ENCODE measurements around the gene TSPAN11. TPM values are rescaled to one million over a fixed set of nuclear protein-coding genes. Genes with fewer than 3 reads are reported as not detected.

The TSPAN11 gene
- total and polyA plus RNA-seq, 2 experiments from 2014 or later = 2.1 to 6.0 TPM

DNA sequence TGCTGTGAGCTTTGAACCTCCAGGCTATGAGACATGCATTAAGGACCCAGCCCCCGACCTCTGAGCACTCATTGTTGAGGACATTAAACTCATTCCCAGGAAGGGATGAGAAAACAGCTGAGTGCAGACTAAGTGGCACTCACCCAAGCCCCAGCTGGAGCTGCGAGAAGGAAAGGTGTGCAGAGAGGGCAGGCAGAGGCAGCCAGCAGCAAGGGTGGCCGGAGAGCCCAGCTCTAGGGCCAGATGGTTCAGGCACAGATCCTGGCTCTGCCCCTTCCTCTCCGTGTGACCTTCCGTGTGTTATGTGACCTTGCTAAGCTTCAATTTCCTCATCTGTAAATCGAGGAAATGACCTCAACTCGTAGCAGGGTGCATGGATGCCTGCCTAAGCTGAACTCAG, 3.7 kb downstream of the TSPAN11 start:
- Histone ChIP-seq H3F3A (replicated peaks; ENCODE audit: low read depth) (no peaks in the 10 kb centered on the region), H3K79me2 (replicated peaks; ENCODE audit: insufficient read depth) (no peaks in the 10 kb centered on the region), H3K4me3 (no peak overlapping the region), H2AFZ (no peak overlapping the region), H3K4me1 (ENCODE audit: insufficient read depth) (peaks cover 13% of the 10 kb centered on the region), H3K27ac (ENCODE audit: low read depth) (no peak overlapping the region), H3K36me3 (ENCODE audit: insufficient read depth) (no peaks in the 10 kb centered on the region; the same call in 1 of the 2 replicates), H3K9me2 (ENCODE audit: insufficient read depth) (0 out of 2 replicates have a peak, but pooled peaks cover 3% of the 10 kb centered on the region), H4K20me1 (replicated peaks; ENCODE audit: insufficient read depth) (0 out of 2 replicates have a peak, but pooled peaks cover 7% of the 10 kb centered on the region), H3K4me2 (no peak overlapping the region), H3K27me3 (ENCODE audit: insufficient read depth) (peaks cover 29% of the 10 kb centered on the region)
- DNase-seq (ENCODE audit: low spot score) (no peak), ATAC-seq (no peak)
- H3K9me3 Mint-ChIP-seq = peaks cover 11% of the 10 kb centered on the region; the same call in 2 of the 3 replicates
- no peak overlapping the region for H3K27ac Mint-ChIP-seq
- no peak for TF ChIP-seq ZNF114 (CRISPR knock-in tag; IDR thresholded peaks at IDR 0.05)
- H3K4me1 Mint-ChIP-seq = peaks cover 39% of the 10 kb centered on the region
- H3K36me3 Mint-ChIP-seq (ENCODE audit: low read depth) = peaks cover 11% of the 10 kb centered on the region; the same call in 2 of the 3 replicates
- no peak overlapping the region for H3K4me3 Mint-ChIP-seq
- peaks cover 26% of the 10 kb centered on the region for H3K27me3 Mint-ChIP-seq (ENCODE audit: insufficient read depth, low read depth, poor library complexity)

DNA sequence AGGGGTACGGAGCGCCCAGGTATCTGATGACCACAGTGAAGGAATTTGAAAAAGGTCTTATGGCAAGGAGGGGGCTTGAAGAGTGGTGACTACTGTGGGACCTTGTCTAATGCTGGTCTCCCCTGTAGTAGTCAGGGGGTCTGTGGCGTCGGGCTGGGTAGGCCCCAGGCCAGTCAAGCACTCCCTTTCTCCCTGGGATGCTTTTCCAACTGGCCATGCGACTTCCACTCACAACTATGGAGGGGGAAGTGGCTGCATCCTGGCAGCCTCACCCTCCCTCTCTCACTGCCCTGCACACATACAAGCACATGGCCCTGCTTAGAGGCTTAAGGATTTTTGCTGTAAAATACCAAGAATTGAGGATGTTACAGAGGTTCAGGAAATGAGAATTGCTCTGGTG, 4.1 kb downstream of the TSPAN11 start:
- Histone ChIP-seq H3K4me2 (no peak overlapping the region), H3K79me2 (replicated peaks; ENCODE audit: insufficient read depth) (no peaks in the 10 kb centered on the region), H3K36me3 (ENCODE audit: insufficient read depth) (no peaks in the 10 kb centered on the region; the same call in 1 of the 2 replicates), H3K4me3 (no peak overlapping the region), H2AFZ (no peak overlapping the region), H4K20me1 (replicated peaks; ENCODE audit: insufficient read depth) (0 out of 2 replicates have a peak, but pooled peaks cover 7% of the 10 kb centered on the region), H3K4me1 (ENCODE audit: insufficient read depth) (peaks cover 9% of the 10 kb centered on the region), H3K27me3 (ENCODE audit: insufficient read depth) (peaks cover 25% of the 10 kb centered on the region), H3K9me2 (ENCODE audit: insufficient read depth) (no peaks in the 10 kb centered on the region), H3K27ac (ENCODE audit: low read depth) (no peak overlapping the region), H3F3A (replicated peaks; ENCODE audit: low read depth) (no peaks in the 10 kb centered on the region)
- H3K4me3 Mint-ChIP-seq = no peak overlapping the region
- peaks cover 22% of the 10 kb centered on the region for H3K27me3 Mint-ChIP-seq (ENCODE audit: insufficient read depth, low read depth, poor library complexity)
- H3K9me3 Mint-ChIP-seq = peaks cover 11% of the 10 kb centered on the region; the same call in 2 of the 3 replicates
- no peak for DNase-seq (ENCODE audit: low spot score)
- peaks cover 35% of the 10 kb centered on the region for H3K4me1 Mint-ChIP-seq
- no peak for ATAC-seq
- TF ChIP-seq JUNB (IDR thresholded peaks at IDR 0.05; ENCODE audit: unreplicated experiment) = no peak
- no peak for TF ChIP-seq STAT1 (IDR thresholded peaks at IDR 0.05; ENCODE audit: unreplicated experiment)
- TF ChIP-seq EZH2phosphoT487 (IDR thresholded peaks at IDR 0.05; ENCODE audit: unreplicated experiment) = no peak
- TF ChIP-seq, protein P1, sequence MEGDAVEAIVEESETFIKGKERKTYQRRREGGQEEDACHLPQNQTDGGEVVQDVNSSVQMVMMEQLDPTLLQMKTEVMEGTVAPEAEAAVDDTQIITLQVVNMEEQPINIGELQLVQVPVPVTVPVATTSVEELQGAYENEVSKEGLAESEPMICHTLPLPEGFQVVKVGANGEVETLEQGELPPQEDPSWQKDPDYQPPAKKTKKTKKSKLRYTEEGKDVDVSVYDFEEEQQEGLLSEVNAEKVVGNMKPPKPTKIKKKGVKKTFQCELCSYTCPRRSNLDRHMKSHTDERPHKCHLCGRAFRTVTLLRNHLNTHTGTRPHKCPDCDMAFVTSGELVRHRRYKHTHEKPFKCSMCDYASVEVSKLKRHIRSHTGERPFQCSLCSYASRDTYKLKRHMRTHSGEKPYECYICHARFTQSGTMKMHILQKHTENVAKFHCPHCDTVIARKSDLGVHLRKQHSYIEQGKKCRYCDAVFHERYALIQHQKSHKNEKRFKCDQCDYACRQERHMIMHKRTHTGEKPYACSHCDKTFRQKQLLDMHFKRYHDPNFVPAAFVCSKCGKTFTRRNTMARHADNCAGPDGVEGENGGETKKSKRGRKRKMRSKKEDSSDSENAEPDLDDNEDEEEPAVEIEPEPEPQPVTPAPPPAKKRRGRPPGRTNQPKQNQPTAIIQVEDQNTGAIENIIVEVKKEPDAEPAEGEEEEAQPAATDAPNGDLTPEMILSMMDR (conservative IDR thresholded peaks at IDR 0.05; ENCODE audit: low read depth in 2 of 2) = no peak
- peaks cover 11% of the 10 kb centered on the region; the same call in 2 of the 3 replicates for H3K36me3 Mint-ChIP-seq (ENCODE audit: low read depth)
- no peak overlapping the region for H3K27ac Mint-ChIP-seq

DNA sequence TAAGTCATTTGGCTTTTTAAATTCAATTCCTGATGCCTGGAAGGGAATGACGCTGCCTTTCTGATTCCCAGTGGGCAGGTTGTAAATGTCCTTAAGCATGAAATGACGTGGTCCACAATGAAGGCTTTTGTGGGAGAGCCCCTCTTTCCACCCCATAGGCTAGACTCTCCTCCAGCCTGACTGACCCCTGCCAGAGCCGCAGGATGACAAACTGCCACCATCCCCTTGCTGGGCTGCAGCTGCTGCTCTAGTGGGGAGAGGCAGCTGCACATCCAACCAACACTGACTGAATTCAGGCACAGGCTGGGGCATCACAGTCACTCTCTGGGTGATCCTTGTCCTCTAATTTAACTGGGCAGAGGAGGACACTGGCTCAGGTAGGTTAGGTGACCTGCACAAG, 6.3 kb downstream of the TSPAN11 start:
- Histone ChIP-seq H3K9me2 (ENCODE audit: insufficient read depth) (no peaks in the 10 kb centered on the region), H3K36me3 (ENCODE audit: insufficient read depth) (no peaks in the 10 kb centered on the region; the same call in 1 of the 2 replicates), H3K4me1 (ENCODE audit: insufficient read depth) (no peaks in the 10 kb centered on the region; the same call in 1 of the 2 replicates), H3K4me3 (no peak overlapping the region), H3K27me3 (ENCODE audit: insufficient read depth) (peaks cover 6% of the 10 kb centered on the region), H2AFZ (no peak overlapping the region), H3K27ac (ENCODE audit: low read depth) (no peak overlapping the region), H3K4me2 (no peak overlapping the region), H4K20me1 (replicated peaks; ENCODE audit: insufficient read depth) (0 out of 2 replicates have a peak, but pooled peaks cover 7% of the 10 kb centered on the region), H3F3A (replicated peaks; ENCODE audit: low read depth) (no peaks in the 10 kb centered on the region), H3K79me2 (replicated peaks; ENCODE audit: insufficient read depth) (no peaks in the 10 kb centered on the region)
- ATAC-seq (no peak), DNase-seq (ENCODE audit: low spot score) (no peak)
- Mint-ChIP-seq H3K4me3 (no peak overlapping the region), H3K27ac (no peak overlapping the region), H3K36me3 (ENCODE audit: low read depth) (peaks cover 11% of the 10 kb centered on the region; the same call in 2 of the 3 replicates), H3K9me3 (peaks cover 11% of the 10 kb centered on the region; the same call in 2 of the 3 replicates), H3K27me3 (ENCODE audit: insufficient read depth, low read depth, poor library complexity) (peaks cover 4% of the 10 kb centered on the region), H3K4me1 (peaks cover 21% of the 10 kb centered on the region; the same call in 2 of the 3 replicates)
- TF ChIP-seq ZNF114 (CRISPR knock-in tag; IDR thresholded peaks at IDR 0.05) = no peak
- no peak for TF ChIP-seq NANOG (IDR thresholded peaks at IDR 0.05; ENCODE audit: borderline replicate concordance)
- TF ChIP-seq EZH2 (IDR thresholded peaks at IDR 0.05; ENCODE audit: low read depth, unreplicated experiment) = no peak
- TF ChIP-seq STAT1 (IDR thresholded peaks at IDR 0.05; ENCODE audit: unreplicated experiment) = no peak
- no peak for TF ChIP-seq JUNB (IDR thresholded peaks at IDR 0.05; ENCODE audit: unreplicated experiment)
- TF ChIP-seq, protein P2, sequence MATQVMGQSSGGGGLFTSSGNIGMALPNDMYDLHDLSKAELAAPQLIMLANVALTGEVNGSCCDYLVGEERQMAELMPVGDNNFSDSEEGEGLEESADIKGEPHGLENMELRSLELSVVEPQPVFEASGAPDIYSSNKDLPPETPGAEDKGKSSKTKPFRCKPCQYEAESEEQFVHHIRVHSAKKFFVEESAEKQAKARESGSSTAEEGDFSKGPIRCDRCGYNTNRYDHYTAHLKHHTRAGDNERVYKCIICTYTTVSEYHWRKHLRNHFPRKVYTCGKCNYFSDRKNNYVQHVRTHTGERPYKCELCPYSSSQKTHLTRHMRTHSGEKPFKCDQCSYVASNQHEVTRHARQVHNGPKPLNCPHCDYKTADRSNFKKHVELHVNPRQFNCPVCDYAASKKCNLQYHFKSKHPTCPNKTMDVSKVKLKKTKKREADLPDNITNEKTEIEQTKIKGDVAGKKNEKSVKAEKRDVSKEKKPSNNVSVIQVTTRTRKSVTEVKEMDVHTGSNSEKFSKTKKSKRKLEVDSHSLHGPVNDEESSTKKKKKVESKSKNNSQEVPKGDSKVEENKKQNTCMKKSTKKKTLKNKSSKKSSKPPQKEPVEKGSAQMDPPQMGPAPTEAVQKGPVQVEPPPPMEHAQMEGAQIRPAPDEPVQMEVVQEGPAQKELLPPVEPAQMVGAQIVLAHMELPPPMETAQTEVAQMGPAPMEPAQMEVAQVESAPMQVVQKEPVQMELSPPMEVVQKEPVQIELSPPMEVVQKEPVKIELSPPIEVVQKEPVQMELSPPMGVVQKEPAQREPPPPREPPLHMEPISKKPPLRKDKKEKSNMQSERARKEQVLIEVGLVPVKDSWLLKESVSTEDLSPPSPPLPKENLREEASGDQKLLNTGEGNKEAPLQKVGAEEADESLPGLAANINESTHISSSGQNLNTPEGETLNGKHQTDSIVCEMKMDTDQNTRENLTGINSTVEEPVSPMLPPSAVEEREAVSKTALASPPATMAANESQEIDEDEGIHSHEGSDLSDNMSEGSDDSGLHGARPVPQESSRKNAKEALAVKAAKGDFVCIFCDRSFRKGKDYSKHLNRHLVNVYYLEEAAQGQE (IDR thresholded peaks at IDR 0.05; ENCODE audit: unreplicated experiment) = no peak

Measured in GM23338 (cell line).